MM.1S (cell line): ENCODE results near the gene DIP2C.
"Not testable (repeated sequence)": the region's sequence is repeated elsewhere in the genome, so short reads cannot be mapped to it uniquely, and the experiment has no call there.

ENCODE experiments used
- DNase-seq: peaks from one replicate; pipeline ENCODE4 v3.0.0-alpha.2; 2015
- H2AFZ ChIP-seq: fragments of 300-600 bp; sonication (generic); 2 replicates; pipeline ENCODE4 v1.6.0; 2016; ENCODE audit warnings: antibody characterized with exemption, low read length
- H3F3A ChIP-seq: fragments of 300-600 bp; sonication (generic); 2 replicates; pipeline ENCODE4 v1.6.1; 2016; ENCODE audit warnings: mild to moderate bottlenecking, antibody characterized with exemption, low read length, moderate library complexity, mixed read lengths; ENCODE audit not compliant: insufficient read depth
- H3K27ac ChIP-seq: fragments of 300-600 bp; sonication (generic); 2 replicates; pipeline ENCODE4 v1.5.1; 2016; ENCODE audit warnings: mild to moderate bottlenecking, low read length
- H3K27me3 ChIP-seq: fragments of 300-600 bp; sonication (generic); replicated peaks from 2 replicates; pipeline ENCODE4 v1.6.0; 2016; ENCODE audit warnings: low read length; ENCODE audit not compliant: insufficient read depth
- H3K36me3 ChIP-seq: fragments of 300-600 bp; sonication (generic); replicated peaks from 2 replicates; pipeline ENCODE4 v1.6.1; 2016; ENCODE audit warnings: mild to moderate bottlenecking, low read length, mixed read lengths; ENCODE audit not compliant: insufficient read depth
- H3K4me1 ChIP-seq: fragments of 300-600 bp; sonication (generic); 2 replicates; pipeline ENCODE4 v1.6.1; 2016; ENCODE audit warnings: low read length, mixed read lengths
- H3K4me2 ChIP-seq: fragments of 300-600 bp; sonication (generic); 2 replicates; pipeline ENCODE4 v1.6.0; 2016; ENCODE audit warnings: low read depth, low read length
- H3K4me3 ChIP-seq: fragments of 300-600 bp; sonication (generic); 2 replicates; pipeline ENCODE4 v1.5.1; 2016; ENCODE audit warnings: low read length, mixed read lengths
- H3K79me2 ChIP-seq: fragments of 300-600 bp; sonication (generic); 2 replicates; pipeline ENCODE4 v1.6.1; 2016; ENCODE audit warnings: mixed run types, low read length, mixed read lengths
- H3K9ac ChIP-seq: fragments of 300-600 bp; sonication (generic); 2 replicates; pipeline ENCODE4 v1.6.1; 2016; ENCODE audit warnings: low read length, mixed read lengths
- H3K9me2 ChIP-seq: fragments of 300-600 bp; sonication (generic); replicated peaks from 2 replicates; pipeline ENCODE4 v1.6.1; 2016; ENCODE audit warnings: mild to moderate bottlenecking, low read length, mixed read lengths; ENCODE audit not compliant: insufficient read depth
- H3K9me3 ChIP-seq: fragments of 300-600 bp; sonication (generic); replicated peaks from 2 replicates; pipeline ENCODE4 v1.6.1; 2016; ENCODE audit warnings: mild to moderate bottlenecking, low read length, mixed read lengths; ENCODE audit not compliant: insufficient read depth
- H4K20me1 ChIP-seq: fragments of 300-600 bp; sonication (generic); 2 replicates; pipeline ENCODE4 v1.6.1; 2016; ENCODE audit warnings: mild to moderate bottlenecking, low read length, moderate library complexity, mixed read lengths; ENCODE audit not compliant: insufficient read depth
- CTCF ChIP-seq: fragments of 300-600 bp; sonication (generic); IDR thresholded peaks from 2 replicates; pipeline ENCODE4 v1.5.1; 2016; ENCODE audit warnings: antibody characterized with exemption, low read length, mixed read lengths
- EZH2 ChIP-seq: fragments of 300-600 bp; sonication (generic); optimal IDR thresholded peaks from 2 replicates; pipeline ENCODE3; 2017; ENCODE audit warnings: low read depth, mild to moderate bottlenecking, antibody characterized with exemption, low read length, mixed read lengths
- EZH2phosphoT487 ChIP-seq: fragments of 300-600 bp; sonication (generic); IDR thresholded peaks from 2 replicates; pipeline ENCODE4 v1.6.1; 2018; ENCODE audit warnings: antibody characterized with exemption, low read length

DIP2C gene

GRCh38 chr10:369221-369683 lies 320.2 kb downstream of the DIP2C start:
- Histone ChIP-seq H3K79me2 (no peaks in the 10 kb centered on the region), H3K36me3 (no peaks in the 10 kb centered on the region), H3K9me2 (no peaks in the 10 kb centered on the region), H3K9me3 (no peaks in the 10 kb centered on the region), H3K9ac (no peak overlapping the region), H3K27me3 (no peaks in the 10 kb centered on the region), H3F3A (no peaks in the 10 kb centered on the region), H3K27ac (no peak overlapping the region), H3K4me2 (no peak overlapping the region), H4K20me1 (no peaks in the 10 kb centered on the region), H3K4me3 (no peak overlapping the region), H2AFZ (no peak overlapping the region), H3K4me1 (no peaks in the 10 kb centered on the region)
- TF ChIP-seq EZH2 (no peak), CTCF (no peak), EZH2phosphoT487 (no peak)
- no peak for DNase-seq

GRCh38 chr10:368579-369220 lies 320.8 kb downstream of the DIP2C start:
- Histone ChIP-seq H3K4me2 (no peak overlapping the region), H3K9ac (no peak overlapping the region)

GRCh38 chr10:368107-368506 lies 321.4 kb downstream of the DIP2C start:
- H3K4me3 ChIP-seq, H3K27ac ChIP-seq, H3F3A ChIP-seq, H3K9me2 ChIP-seq, H4K20me1 ChIP-seq, H3K9ac ChIP-seq, H3K27me3 ChIP-seq, H3K36me3 ChIP-seq, H3K4me1 ChIP-seq, H3K9me3 ChIP-seq, H3K4me2 ChIP-seq, H3K79me2 ChIP-seq, H2AFZ ChIP-seq, DNase-seq: not testable (repeated sequence)

More at GRCh38 chr10:368579-369220, 320.8 kb downstream of the DIP2C start:
- Histone ChIP-seq H3K27me3 (no peaks in the 10 kb centered on the region), H3K4me3 (no peak overlapping the region), H3F3A (no peaks in the 10 kb centered on the region), H2AFZ (no peak overlapping the region), H3K4me1 (no peaks in the 10 kb centered on the region), H4K20me1 (no peaks in the 10 kb centered on the region), H3K9me3 (no peaks in the 10 kb centered on the region), H3K79me2 (no peaks in the 10 kb centered on the region), H3K9me2 (no peaks in the 10 kb centered on the region), H3K36me3 (no peaks in the 10 kb centered on the region), H3K27ac (no peak overlapping the region)
- DNase-seq: no peak
- TF ChIP-seq CTCF (no peak), EZH2 (no peak), EZH2phosphoT487 (no peak)

- Histone ChIP-seq H3K9me2 (no peaks in the 10 kb centered on the region), H3K79me2 (no peaks in the 10 kb centered on the region), H4K20me1 (no peaks in the 10 kb centered on the region), H3K27me3 (no peaks in the 10 kb centered on the region), H2AFZ (no peak overlapping the region), H3K4me2 (no peak overlapping the region), H3K4me3 (no peak overlapping the region), H3K27ac (no peak overlapping the region), H3K9me3 (no peaks in the 10 kb centered on the region), H3K9ac (no peak overlapping the region), H3K36me3 (no peaks in the 10 kb centered on the region), H3F3A (no peaks in the 10 kb centered on the region), H3K4me1 (no peaks in the 10 kb centered on the region)
- TF ChIP-seq EZH2phosphoT487 (no peak), EZH2 (no peak), CTCF (no peak)
- DNase-seq: no peak
Measured at GRCh38 chr10:367636-368035, 321.8 kb downstream of the DIP2C start.
